Measurements from ENCODE around the gene STK32C.

DNA sequence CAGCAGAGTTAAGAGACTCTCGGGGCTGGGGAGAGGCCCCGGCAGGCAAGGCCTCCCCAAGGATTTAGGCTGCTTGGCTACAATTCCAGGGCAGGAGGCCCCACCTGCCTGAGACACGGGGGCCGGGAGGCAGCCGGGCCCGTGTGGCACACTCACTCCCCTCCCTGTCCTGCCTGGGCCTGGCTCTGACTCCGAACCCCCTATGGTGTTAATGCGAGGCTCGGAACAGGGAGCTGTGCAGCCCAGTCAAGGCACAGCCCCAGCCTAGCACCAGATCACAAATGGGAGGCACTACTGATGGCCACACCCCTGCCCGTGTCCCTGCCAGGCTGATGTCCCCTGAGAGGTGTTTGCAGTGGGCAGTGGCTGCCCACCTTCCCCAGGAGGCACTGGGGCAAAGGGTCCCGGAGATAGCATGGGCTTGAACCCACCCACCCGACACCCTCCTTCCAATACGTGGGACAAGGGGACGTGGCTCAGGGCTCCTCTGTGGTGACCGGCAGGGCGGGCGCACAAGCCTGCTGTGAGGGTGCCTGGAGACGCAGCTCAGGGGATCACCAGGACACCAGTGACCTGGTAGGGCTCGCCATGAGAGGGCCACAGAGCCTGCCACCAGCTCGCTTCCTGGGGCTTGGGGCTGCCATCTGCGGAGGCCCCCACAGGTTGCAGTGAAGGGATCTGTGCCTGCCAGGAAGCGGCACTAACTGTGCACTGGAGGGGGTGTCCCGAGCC lies 84.0 kb downstream of the STK32C start:
- TF ChIP-seq, protein P1, sequence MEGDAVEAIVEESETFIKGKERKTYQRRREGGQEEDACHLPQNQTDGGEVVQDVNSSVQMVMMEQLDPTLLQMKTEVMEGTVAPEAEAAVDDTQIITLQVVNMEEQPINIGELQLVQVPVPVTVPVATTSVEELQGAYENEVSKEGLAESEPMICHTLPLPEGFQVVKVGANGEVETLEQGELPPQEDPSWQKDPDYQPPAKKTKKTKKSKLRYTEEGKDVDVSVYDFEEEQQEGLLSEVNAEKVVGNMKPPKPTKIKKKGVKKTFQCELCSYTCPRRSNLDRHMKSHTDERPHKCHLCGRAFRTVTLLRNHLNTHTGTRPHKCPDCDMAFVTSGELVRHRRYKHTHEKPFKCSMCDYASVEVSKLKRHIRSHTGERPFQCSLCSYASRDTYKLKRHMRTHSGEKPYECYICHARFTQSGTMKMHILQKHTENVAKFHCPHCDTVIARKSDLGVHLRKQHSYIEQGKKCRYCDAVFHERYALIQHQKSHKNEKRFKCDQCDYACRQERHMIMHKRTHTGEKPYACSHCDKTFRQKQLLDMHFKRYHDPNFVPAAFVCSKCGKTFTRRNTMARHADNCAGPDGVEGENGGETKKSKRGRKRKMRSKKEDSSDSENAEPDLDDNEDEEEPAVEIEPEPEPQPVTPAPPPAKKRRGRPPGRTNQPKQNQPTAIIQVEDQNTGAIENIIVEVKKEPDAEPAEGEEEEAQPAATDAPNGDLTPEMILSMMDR (IDR thresholded peaks at IDR 0.05; ENCODE audit: insufficient read depth, low read depth, low read length) = no peak
- TF ChIP-seq EZH2 (IDR thresholded peaks at IDR 0.05; ENCODE audit: insufficient read depth, low read length) = no peak
